MM.1S (cell line): ENCODE results near the gene ITM2B.

Experiments used
- DNase-seq: peaks from one replicate; pipeline ENCODE4 v3.0.0-alpha.2; 2015
- H2AFZ ChIP-seq: fragments of 300-600 bp; sonication (generic); 2 replicates; pipeline ENCODE4 v1.6.0; 2016; ENCODE audit warnings: antibody characterized with exemption, low read length
- H3F3A ChIP-seq: fragments of 300-600 bp; sonication (generic); 2 replicates; pipeline ENCODE4 v1.6.1; 2016; ENCODE audit warnings: mild to moderate bottlenecking, antibody characterized with exemption, low read length, moderate library complexity, mixed read lengths; ENCODE audit not compliant: insufficient read depth
- H3K27ac ChIP-seq: fragments of 300-600 bp; sonication (generic); 2 replicates; pipeline ENCODE4 v1.5.1; 2016; ENCODE audit warnings: mild to moderate bottlenecking, low read length
- H3K27me3 ChIP-seq: fragments of 300-600 bp; sonication (generic); replicated peaks from 2 replicates; pipeline ENCODE4 v1.6.0; 2016; ENCODE audit warnings: low read length; ENCODE audit not compliant: insufficient read depth
- H3K36me3 ChIP-seq: fragments of 300-600 bp; sonication (generic); replicated peaks from 2 replicates; pipeline ENCODE4 v1.6.1; 2016; ENCODE audit warnings: mild to moderate bottlenecking, low read length, mixed read lengths; ENCODE audit not compliant: insufficient read depth
- H3K4me1 ChIP-seq: fragments of 300-600 bp; sonication (generic); 2 replicates; pipeline ENCODE4 v1.6.1; 2016; ENCODE audit warnings: low read length, mixed read lengths
- H3K4me2 ChIP-seq: fragments of 300-600 bp; sonication (generic); 2 replicates; pipeline ENCODE4 v1.6.0; 2016; ENCODE audit warnings: low read depth, low read length
- H3K4me3 ChIP-seq: fragments of 300-600 bp; sonication (generic); 2 replicates; pipeline ENCODE4 v1.5.1; 2016; ENCODE audit warnings: low read length, mixed read lengths
- H3K79me2 ChIP-seq: fragments of 300-600 bp; sonication (generic); 2 replicates; pipeline ENCODE4 v1.6.1; 2016; ENCODE audit warnings: mixed run types, low read length, mixed read lengths
- H3K9ac ChIP-seq: fragments of 300-600 bp; sonication (generic); 2 replicates; pipeline ENCODE4 v1.6.1; 2016; ENCODE audit warnings: low read length, mixed read lengths
- H3K9me2 ChIP-seq: fragments of 300-600 bp; sonication (generic); replicated peaks from 2 replicates; pipeline ENCODE4 v1.6.1; 2016; ENCODE audit warnings: mild to moderate bottlenecking, low read length, mixed read lengths; ENCODE audit not compliant: insufficient read depth
- H3K9me3 ChIP-seq: fragments of 300-600 bp; sonication (generic); replicated peaks from 2 replicates; pipeline ENCODE4 v1.6.1; 2016; ENCODE audit warnings: mild to moderate bottlenecking, low read length, mixed read lengths; ENCODE audit not compliant: insufficient read depth
- H4K20me1 ChIP-seq: fragments of 300-600 bp; sonication (generic); 2 replicates; pipeline ENCODE4 v1.6.1; 2016; ENCODE audit warnings: mild to moderate bottlenecking, low read length, moderate library complexity, mixed read lengths; ENCODE audit not compliant: insufficient read depth
- EZH2 ChIP-seq: fragments of 300-600 bp; sonication (generic); optimal IDR thresholded peaks from 2 replicates; pipeline ENCODE3; 2017; ENCODE audit warnings: low read depth, mild to moderate bottlenecking, antibody characterized with exemption, low read length, mixed read lengths
- EZH2phosphoT487 ChIP-seq: fragments of 300-600 bp; sonication (generic); IDR thresholded peaks from 2 replicates; pipeline ENCODE4 v1.6.1; 2018; ENCODE audit warnings: antibody characterized with exemption, low read length
- TF ChIP-seq, protein P1 (sequence below): fragments of 300-600 bp; sonication (generic); IDR thresholded peaks from 2 replicates; pipeline ENCODE4 v1.5.1; 2016; ENCODE audit warnings: antibody characterized with exemption, low read length, mixed read lengths

The ITM2B gene

DNA sequence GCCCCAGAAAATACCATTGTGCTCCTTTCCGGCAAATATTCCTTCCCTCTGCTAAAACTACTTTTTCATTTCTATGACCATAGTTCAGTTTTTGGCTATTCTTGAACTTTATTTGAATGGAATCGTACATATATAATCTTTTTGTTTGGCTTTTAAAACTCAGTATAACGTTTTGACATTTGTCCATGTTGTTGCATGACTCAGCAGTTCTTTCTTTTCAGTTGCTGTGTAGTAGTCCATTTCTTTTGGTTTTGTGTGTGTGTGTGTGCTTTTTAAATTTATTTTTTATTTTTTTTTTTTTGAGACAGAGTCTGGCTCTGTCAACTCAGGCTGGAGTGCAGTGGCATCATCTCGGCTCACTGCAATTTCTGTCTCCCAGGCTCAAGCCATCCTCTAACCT, 35.0 kb downstream of the ITM2B start:
- no peak overlapping the region for H3K4me3 ChIP-seq
- no peaks in the 10 kb centered on the region for H3K4me1 ChIP-seq
- no peaks in the 10 kb centered on the region for H3K9me2 ChIP-seq
- DNase-seq: no peak
- no peaks in the 10 kb centered on the region for H3K27me3 ChIP-seq
- H3K9me3 ChIP-seq: no peaks in the 10 kb centered on the region
- TF ChIP-seq EZH2phosphoT487: no peak
- TF ChIP-seq, protein P1, sequence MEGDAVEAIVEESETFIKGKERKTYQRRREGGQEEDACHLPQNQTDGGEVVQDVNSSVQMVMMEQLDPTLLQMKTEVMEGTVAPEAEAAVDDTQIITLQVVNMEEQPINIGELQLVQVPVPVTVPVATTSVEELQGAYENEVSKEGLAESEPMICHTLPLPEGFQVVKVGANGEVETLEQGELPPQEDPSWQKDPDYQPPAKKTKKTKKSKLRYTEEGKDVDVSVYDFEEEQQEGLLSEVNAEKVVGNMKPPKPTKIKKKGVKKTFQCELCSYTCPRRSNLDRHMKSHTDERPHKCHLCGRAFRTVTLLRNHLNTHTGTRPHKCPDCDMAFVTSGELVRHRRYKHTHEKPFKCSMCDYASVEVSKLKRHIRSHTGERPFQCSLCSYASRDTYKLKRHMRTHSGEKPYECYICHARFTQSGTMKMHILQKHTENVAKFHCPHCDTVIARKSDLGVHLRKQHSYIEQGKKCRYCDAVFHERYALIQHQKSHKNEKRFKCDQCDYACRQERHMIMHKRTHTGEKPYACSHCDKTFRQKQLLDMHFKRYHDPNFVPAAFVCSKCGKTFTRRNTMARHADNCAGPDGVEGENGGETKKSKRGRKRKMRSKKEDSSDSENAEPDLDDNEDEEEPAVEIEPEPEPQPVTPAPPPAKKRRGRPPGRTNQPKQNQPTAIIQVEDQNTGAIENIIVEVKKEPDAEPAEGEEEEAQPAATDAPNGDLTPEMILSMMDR: no peak
- TF ChIP-seq EZH2: no peak
- H3F3A ChIP-seq: no peaks in the 10 kb centered on the region
- H4K20me1 ChIP-seq: no peaks in the 10 kb centered on the region
- H3K4me2 ChIP-seq: no peak overlapping the region
- H3K27ac ChIP-seq: no peak overlapping the region
- no peak overlapping the region for H3K9ac ChIP-seq
- H2AFZ ChIP-seq: no peak overlapping the region
- no peaks in the 10 kb centered on the region for H3K79me2 ChIP-seq
- no peaks in the 10 kb centered on the region for H3K36me3 ChIP-seq

DNA sequence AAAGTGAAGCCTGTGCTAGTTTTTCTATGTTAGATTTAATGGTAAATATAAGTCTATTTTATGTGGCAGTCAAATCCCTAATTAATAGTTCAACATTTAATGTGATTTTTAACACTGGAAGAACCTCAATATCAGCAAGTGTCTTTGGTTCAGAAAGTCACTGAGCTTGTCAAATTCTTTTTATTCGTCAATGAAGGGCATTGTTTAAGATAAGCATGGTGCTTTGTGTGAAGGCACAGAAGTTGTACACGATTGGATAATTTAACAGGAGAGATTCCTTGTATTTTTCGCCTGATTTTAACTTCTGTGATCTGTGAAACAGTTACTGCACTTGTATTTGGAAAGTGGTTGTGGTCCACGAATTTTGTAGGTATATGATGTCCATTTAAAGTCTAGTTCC, 40.3 kb downstream of the ITM2B start:
- Histone ChIP-seq H3K9ac (no peak overlapping the region), H3K79me2 (no peaks in the 10 kb centered on the region), H2AFZ (no peak overlapping the region), H3K27me3 (no peaks in the 10 kb centered on the region), H4K20me1 (no peaks in the 10 kb centered on the region), H3K9me2 (no peaks in the 10 kb centered on the region), H3K27ac (no peak overlapping the region), H3K36me3 (no peaks in the 10 kb centered on the region), H3K9me3 (no peaks in the 10 kb centered on the region), H3K4me2 (no peak overlapping the region), H3K4me1 (no peaks in the 10 kb centered on the region), H3K4me3 (no peak overlapping the region), H3F3A (no peaks in the 10 kb centered on the region)
- TF ChIP-seq EZH2phosphoT487: no peak
- no peak for TF ChIP-seq EZH2
- TF ChIP-seq, protein P1: no peak
- DNase-seq: no peak

DNA sequence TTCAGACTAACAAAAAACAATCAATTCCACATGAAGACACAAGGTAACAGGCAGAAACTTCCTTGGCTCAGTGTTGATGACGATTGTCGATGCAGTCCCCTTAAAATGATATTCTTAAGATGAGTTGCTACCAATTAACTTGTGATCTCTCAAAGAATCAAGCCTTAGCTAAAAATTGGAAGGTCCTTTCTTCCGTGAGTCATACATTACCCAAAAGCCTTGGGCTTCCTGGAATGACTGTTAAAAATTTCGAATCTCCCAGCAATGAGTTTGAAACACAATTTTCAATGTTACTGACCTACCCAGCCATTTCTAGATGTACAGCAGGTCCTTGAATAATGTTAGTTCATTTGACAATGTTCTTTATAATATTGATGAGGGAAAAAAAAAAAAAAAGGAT, 42.5 kb downstream of the ITM2B start:
- no peak overlapping the region for H3K4me2 ChIP-seq
- no peaks in the 10 kb centered on the region for H3F3A ChIP-seq
- no peaks in the 10 kb centered on the region for H3K4me1 ChIP-seq
- no peaks in the 10 kb centered on the region for H3K79me2 ChIP-seq
- H3K27ac ChIP-seq: no peak overlapping the region
- TF ChIP-seq, protein P1: no peak
- no peak for TF ChIP-seq EZH2phosphoT487
- no peak for TF ChIP-seq EZH2
- H3K4me3 ChIP-seq: no peak overlapping the region
- H2AFZ ChIP-seq: no peak overlapping the region
- no peaks in the 10 kb centered on the region for H3K9me2 ChIP-seq
- no peak overlapping the region for H3K9ac ChIP-seq
- H3K27me3 ChIP-seq: no peaks in the 10 kb centered on the region
- no peak for DNase-seq
- H3K9me3 ChIP-seq: no peaks in the 10 kb centered on the region
- H3K36me3 ChIP-seq: no peaks in the 10 kb centered on the region
- H4K20me1 ChIP-seq: no peaks in the 10 kb centered on the region
